ENCODE results near the gene BYSL.

DNA sequence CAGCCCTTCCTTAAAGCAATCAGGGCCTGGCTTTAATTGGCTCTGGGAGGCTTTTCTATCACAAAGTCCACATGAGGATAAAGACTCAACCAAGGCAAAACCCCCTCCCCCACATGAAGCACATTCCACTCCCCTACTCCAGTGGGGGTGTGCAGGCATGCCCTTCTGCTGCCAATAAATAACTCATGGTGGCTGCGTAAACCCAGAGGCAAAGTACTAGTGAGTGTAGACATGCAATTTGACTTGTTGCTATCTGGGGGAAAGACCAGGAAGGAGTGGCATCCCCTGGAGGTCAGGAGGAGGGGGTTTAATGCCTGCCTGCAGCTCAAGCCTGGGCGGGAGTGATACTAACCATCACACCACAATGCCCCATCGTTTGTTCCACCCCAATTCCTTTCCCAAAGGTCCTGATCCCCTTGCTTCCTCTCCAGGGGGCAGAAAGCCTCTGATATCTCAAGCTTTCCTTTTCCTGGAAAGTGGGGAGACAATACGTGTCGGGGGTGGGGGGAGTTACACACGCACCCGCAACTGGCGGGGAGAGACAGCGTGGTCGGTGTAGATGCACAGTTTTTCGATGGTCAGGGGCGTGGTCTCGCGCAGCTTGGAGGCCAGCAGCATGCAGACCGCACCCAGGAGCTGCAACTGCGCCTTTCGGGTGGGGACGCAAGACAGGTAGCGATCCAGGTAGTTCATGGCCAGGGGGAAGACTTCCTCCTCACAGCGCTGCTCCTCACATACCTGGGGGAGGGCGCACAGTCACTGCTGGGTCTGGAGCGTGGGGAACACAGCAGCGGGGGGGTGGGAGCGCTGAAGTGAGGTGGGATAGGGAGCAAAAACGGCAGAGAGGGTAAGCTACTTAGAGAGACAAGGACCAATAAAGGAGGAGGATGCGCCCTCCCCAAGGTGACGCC is 18.8 kb downstream of the BYSL start:
- TF ChIP-seq RAD21 (conservative IDR thresholded peaks at IDR 0.05) (no peak), EZH2 (IDR thresholded peaks at IDR 0.05; ENCODE audit: borderline replicate concordance, insufficient read depth, low read length, poor library complexity, severe bottlenecking) (no peak), POLR2AphosphoS5 (IDR thresholded peaks at IDR 0.05) (no peak), EP300 (conservative IDR thresholded peaks at IDR 0.05; ENCODE audit: poor library complexity, severe bottlenecking) (no peak), MXI1 (conservative IDR thresholded peaks at IDR 0.05; ENCODE audit: poor library complexity, severe bottlenecking) (no peak), TAF1 (IDR thresholded peaks at IDR 0.05; ENCODE audit: low read depth) (no peak), SMC3 (conservative IDR thresholded peaks at IDR 0.05; ENCODE audit: poor library complexity) (no peak)
- TF ChIP-seq, protein P1, sequence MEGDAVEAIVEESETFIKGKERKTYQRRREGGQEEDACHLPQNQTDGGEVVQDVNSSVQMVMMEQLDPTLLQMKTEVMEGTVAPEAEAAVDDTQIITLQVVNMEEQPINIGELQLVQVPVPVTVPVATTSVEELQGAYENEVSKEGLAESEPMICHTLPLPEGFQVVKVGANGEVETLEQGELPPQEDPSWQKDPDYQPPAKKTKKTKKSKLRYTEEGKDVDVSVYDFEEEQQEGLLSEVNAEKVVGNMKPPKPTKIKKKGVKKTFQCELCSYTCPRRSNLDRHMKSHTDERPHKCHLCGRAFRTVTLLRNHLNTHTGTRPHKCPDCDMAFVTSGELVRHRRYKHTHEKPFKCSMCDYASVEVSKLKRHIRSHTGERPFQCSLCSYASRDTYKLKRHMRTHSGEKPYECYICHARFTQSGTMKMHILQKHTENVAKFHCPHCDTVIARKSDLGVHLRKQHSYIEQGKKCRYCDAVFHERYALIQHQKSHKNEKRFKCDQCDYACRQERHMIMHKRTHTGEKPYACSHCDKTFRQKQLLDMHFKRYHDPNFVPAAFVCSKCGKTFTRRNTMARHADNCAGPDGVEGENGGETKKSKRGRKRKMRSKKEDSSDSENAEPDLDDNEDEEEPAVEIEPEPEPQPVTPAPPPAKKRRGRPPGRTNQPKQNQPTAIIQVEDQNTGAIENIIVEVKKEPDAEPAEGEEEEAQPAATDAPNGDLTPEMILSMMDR (IDR thresholded peaks at IDR 0.05; ENCODE audit: poor library complexity, severe bottlenecking) = no peak
- TF ChIP-seq, protein P2, sequence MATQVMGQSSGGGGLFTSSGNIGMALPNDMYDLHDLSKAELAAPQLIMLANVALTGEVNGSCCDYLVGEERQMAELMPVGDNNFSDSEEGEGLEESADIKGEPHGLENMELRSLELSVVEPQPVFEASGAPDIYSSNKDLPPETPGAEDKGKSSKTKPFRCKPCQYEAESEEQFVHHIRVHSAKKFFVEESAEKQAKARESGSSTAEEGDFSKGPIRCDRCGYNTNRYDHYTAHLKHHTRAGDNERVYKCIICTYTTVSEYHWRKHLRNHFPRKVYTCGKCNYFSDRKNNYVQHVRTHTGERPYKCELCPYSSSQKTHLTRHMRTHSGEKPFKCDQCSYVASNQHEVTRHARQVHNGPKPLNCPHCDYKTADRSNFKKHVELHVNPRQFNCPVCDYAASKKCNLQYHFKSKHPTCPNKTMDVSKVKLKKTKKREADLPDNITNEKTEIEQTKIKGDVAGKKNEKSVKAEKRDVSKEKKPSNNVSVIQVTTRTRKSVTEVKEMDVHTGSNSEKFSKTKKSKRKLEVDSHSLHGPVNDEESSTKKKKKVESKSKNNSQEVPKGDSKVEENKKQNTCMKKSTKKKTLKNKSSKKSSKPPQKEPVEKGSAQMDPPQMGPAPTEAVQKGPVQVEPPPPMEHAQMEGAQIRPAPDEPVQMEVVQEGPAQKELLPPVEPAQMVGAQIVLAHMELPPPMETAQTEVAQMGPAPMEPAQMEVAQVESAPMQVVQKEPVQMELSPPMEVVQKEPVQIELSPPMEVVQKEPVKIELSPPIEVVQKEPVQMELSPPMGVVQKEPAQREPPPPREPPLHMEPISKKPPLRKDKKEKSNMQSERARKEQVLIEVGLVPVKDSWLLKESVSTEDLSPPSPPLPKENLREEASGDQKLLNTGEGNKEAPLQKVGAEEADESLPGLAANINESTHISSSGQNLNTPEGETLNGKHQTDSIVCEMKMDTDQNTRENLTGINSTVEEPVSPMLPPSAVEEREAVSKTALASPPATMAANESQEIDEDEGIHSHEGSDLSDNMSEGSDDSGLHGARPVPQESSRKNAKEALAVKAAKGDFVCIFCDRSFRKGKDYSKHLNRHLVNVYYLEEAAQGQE (IDR thresholded peaks at IDR 0.05; ENCODE audit: borderline replicate concordance) = no peak
